NCI-H226 (cell line): Measurements from ENCODE around the gene MARVELD3.

ENCODE experiments used
- DNase-seq: peaks from one replicate; pipeline ENCODE4 v3.0.0-alpha.2; 2015

MARVELD3 gene

GRCh38 chr16:71623597-71623996 lies 2.4 kb upstream of the MARVELD3 start:
- no peak for DNase-seq

- DNase-seq = no peak
Measured at GRCh38 chr16:71625113-71625850, 702 bp upstream of the MARVELD3 start.

- no peak for DNase-seq
Measured at GRCh38 chr16:71626858-71627213, 852 bp downstream of the MARVELD3 start.

- no peak for DNase-seq
Measured at GRCh38 chr16:71627731-71628181, 1.8 kb downstream of the MARVELD3 start.

- DNase-seq = peak; percentile 21
Measured at GRCh38 chr16:71628810-71629209, 2.8 kb downstream of the MARVELD3 start.

GRCh38 chr16:71629278-71630016 lies 3.5 kb downstream of the MARVELD3 start:
- DNase-seq = no peak

GRCh38 chr16:71630808-71631207 lies 4.8 kb downstream of the MARVELD3 start:
- DNase-seq = no peak

- no peak for DNase-seq
Measured at GRCh38 chr16:71631776-71632175, 5.8 kb downstream of the MARVELD3 start.

GRCh38 chr16:71635632-71636031 lies 9.6 kb downstream of the MARVELD3 start:
- no peak for DNase-seq

- DNase-seq = no peak
Measured at GRCh38 chr16:71637398-71637797, 11.4 kb downstream of the MARVELD3 start.

- no peak for DNase-seq
Measured at GRCh38 chr16:71645450-71645849, 19.5 kb downstream of the MARVELD3 start.

GRCh38 chr16:71647391-71647790 lies 21.4 kb downstream of the MARVELD3 start:
- no peak for DNase-seq

GRCh38 chr16:71648162-71648561 lies 22.2 kb downstream of the MARVELD3 start:
- no peak for DNase-seq

- DNase-seq = no peak
Measured at GRCh38 chr16:71648921-71649320, 22.9 kb downstream of the MARVELD3 start.

- no peak for DNase-seq
Measured at GRCh38 chr16:71649704-71650103, 23.7 kb downstream of the MARVELD3 start.

GRCh38 chr16:71658771-71659170 lies 32.8 kb downstream of the MARVELD3 start:
- no peak for DNase-seq

- DNase-seq = no peak
Measured at GRCh38 chr16:71659471-71659870, 33.5 kb downstream of the MARVELD3 start.

- no peak for DNase-seq
Measured at GRCh38 chr16:71666264-71666663, 40.3 kb downstream of the MARVELD3 start.

- DNase-seq = no peak
Measured at GRCh38 chr16:71666928-71667707, 41.1 kb downstream of the MARVELD3 start.

GRCh38 chr16:71669926-71670536 lies 44.0 kb downstream of the MARVELD3 start:
- DNase-seq = no peak

GRCh38 chr16:71670537-71670936 lies 44.6 kb downstream of the MARVELD3 start:
- DNase-seq = no peak

- DNase-seq = no peak
Measured at GRCh38 chr16:71671165-71671564, 45.2 kb downstream of the MARVELD3 start.

GRCh38 chr16:71672125-71672524 lies 46.1 kb downstream of the MARVELD3 start:
- DNase-seq = no peak
